IMR-90 (cell line): ENCODE data around the gene TEF. TPM values are rescaled to one million over a fixed set of nuclear protein-coding genes. Genes with fewer than 3 reads are reported as not detected.
A peak's percentile ranks its signal among the peaks of the same experiment; 100 is the strongest.

ENCODE experiments used
- ATAC-seq: fragments of 200-7000 bp; cut with Tn5 transposase; 2 replicates; pipeline ENCODE4 v1.9.1; 2020; ENCODE audit warnings: low read depth, mild to moderate bottlenecking, moderate library complexity
- BruUV-seq: library from RNA; stranded (reverse); fragments of 400-500 nt; replicated peaks from 2 replicates; lab custom pipeline; 2021; lab: Mats Ljungman, UMichigan
- CTCF ChIA-PET: fragments of 300-600 bp; formaldehyde crosslinking; extraction: SDS; loops from one replicate; lab custom pipeline; 2021; ENCODE audit warnings: antibody characterized with exemption; lab: Yijun Ruan, JAX
- POLR2A ChIA-PET: fragments of 300-600 bp; sonication (Branson Sonifier 250); formaldehyde crosslinking; loops from one replicate; lab custom pipeline; 2022; ENCODE audit warnings: antibody characterized with exemption; ENCODE audit not compliant: unreplicated experiment; lab: Charles Lee
- DNase-seq: peaks from one replicate; pipeline ENCODE4 v3.0.0; 2013
- H2AFZ ChIP-seq: replicated peaks from 2 replicates; pipeline ENCODE3; 2013; ENCODE audit warnings: low read length, mild to moderate bottlenecking; ENCODE audit not compliant: poor library complexity
- H2AK5ac ChIP-seq: 2 replicates; pipeline ENCODE4 v1.6.1; 2013; ENCODE audit warnings: low read depth, low read length, inconsistent platforms
- H2AK9ac ChIP-seq: replicated peaks from 2 replicates; pipeline ENCODE3; 2013; ENCODE audit warnings: mild to moderate bottlenecking, low read depth, low read length, moderate library complexity; ENCODE audit not compliant: poor library complexity
- H2BK120ac ChIP-seq: 2 replicates; pipeline ENCODE4 v1.6.1; 2013; ENCODE audit warnings: low read depth, low read length, inconsistent platforms
- H2BK15ac ChIP-seq: 3 replicates; pipeline ENCODE4 v1.6.1; 2013; ENCODE audit warnings: low read depth, low read length, inconsistent platforms
- H2BK20ac ChIP-seq: 2 replicates; pipeline ENCODE4 v1.6.1; 2013; ENCODE audit warnings: low read depth, mild to moderate bottlenecking, inconsistent platforms, low read length, moderate library complexity
- H2BK5ac ChIP-seq: 2 replicates; pipeline ENCODE4 v1.6.1; 2013; ENCODE audit warnings: mild to moderate bottlenecking, low read depth, low read length, inconsistent platforms; ENCODE audit not compliant: poor library complexity, severe bottlenecking
- H3K14ac ChIP-seq: replicated peaks from 2 replicates; pipeline ENCODE4 v1.6.1; 2013; ENCODE audit warnings: low read depth, low read length, inconsistent platforms
- H3K18ac ChIP-seq: 2 replicates; pipeline ENCODE4 v1.6.1; 2013; ENCODE audit warnings: low read depth, low read length, control low read depth
- H3K23ac ChIP-seq: 2 replicates; pipeline ENCODE4 v1.6.1; 2013; ENCODE audit warnings: low read depth, low read length, inconsistent platforms
- H3K27ac ChIP-seq: 2 replicates; pipeline ENCODE4 v1.5.1; 2013; ENCODE audit warnings: mild to moderate bottlenecking, control low read depth, low read length; ENCODE audit not compliant: insufficient read depth
- H3K27me3 ChIP-seq: 2 replicates; pipeline ENCODE4 v1.6.1; 2013; ENCODE audit warnings: low read length; ENCODE audit not compliant: control insufficient read depth, insufficient read depth
- H3K36me3 ChIP-seq: 2 replicates; pipeline ENCODE4 v1.6.1; 2013; ENCODE audit warnings: low read length, mixed read lengths; ENCODE audit not compliant: control insufficient read depth, insufficient read depth
- H3K4ac ChIP-seq: 2 replicates; pipeline ENCODE4 v1.6.1; 2013; ENCODE audit warnings: low read depth, low read length, inconsistent platforms
- H3K4me1 ChIP-seq: 2 replicates; pipeline ENCODE4 v1.6.1; 2013; ENCODE audit warnings: low read length, mixed read lengths; ENCODE audit not compliant: control insufficient read depth, insufficient read depth
- H3K4me2 ChIP-seq: 2 replicates; pipeline ENCODE4 v1.6.1; 2013; ENCODE audit warnings: low read depth, mild to moderate bottlenecking, control low read depth, low read length, moderate library complexity
- H3K4me3 ChIP-seq: 2 replicates; pipeline ENCODE4 v1.5.1; 2013; ENCODE audit warnings: low read depth, mild to moderate bottlenecking, control low read depth, low read length, moderate library complexity; ENCODE audit not compliant: insufficient read depth
- H3K56ac ChIP-seq: 2 replicates; pipeline ENCODE4 v1.6.1; 2013; ENCODE audit warnings: low read length, inconsistent platforms; ENCODE audit not compliant: insufficient read depth; ENCODE audit errors: extremely low read depth
- H3K79me1 ChIP-seq, 2 experiments: 2 replicates each; pipeline ENCODE4 v1.6.1; 2013; ENCODE audit warnings: low read length in 2 of 2, inconsistent platforms in 1 of 2, low read depth in 1 of 2
- H3K9ac ChIP-seq: 2 replicates; pipeline ENCODE4 v1.6.1; 2013; ENCODE audit warnings: low read depth, low read length, control low read depth
- H3K9me1 ChIP-seq: 2 replicates; pipeline ENCODE4 v1.6.1; 2013; ENCODE audit warnings: low read length, inconsistent platforms; ENCODE audit not compliant: insufficient read depth
- H3K9me3 ChIP-seq: 2 replicates; pipeline ENCODE4 v1.6.1; 2013; ENCODE audit warnings: low read length; ENCODE audit not compliant: control insufficient read depth, insufficient read depth
- H4K20me1 ChIP-seq: 2 replicates; pipeline ENCODE4 v1.6.1; 2013; ENCODE audit warnings: low read length, inconsistent platforms; ENCODE audit not compliant: insufficient read depth
- H4K5ac ChIP-seq: 2 replicates; pipeline ENCODE4 v1.6.1; 2013; ENCODE audit warnings: mild to moderate bottlenecking, low read depth, low read length, control low read depth
- H4K8ac ChIP-seq, 2 experiments: 2 replicates each; pipeline ENCODE4 v1.6.1; 2013; ENCODE audit warnings: low read depth in 2 of 2, low read length in 2 of 2, control low read depth in 1 of 2, inconsistent platforms in 1 of 2
- H4K91ac ChIP-seq: 2 replicates; pipeline ENCODE4 v1.6.1; 2013; ENCODE audit warnings: low read depth, low read length, inconsistent platforms; ENCODE audit not compliant: insufficient read depth
- MAFK ChIP-seq: IDR thresholded peaks from 2 replicates; pipeline ENCODE4 v1.6.1; 2012; ENCODE audit warnings: low read depth, low read length, improper control_type of control experiment
- WGBS, 2 experiments: methylation state at CpG; one replicate each; pipeline versions ENCODE4 v1.1.5 to v1.1.7; 2013; ENCODE audit warnings: missing lambda C conversion rate in 2 of 2; ENCODE audit not compliant: insufficient read length in 1 of 2; ENCODE audit errors: extremely low coverage in 2 of 2; 5-methylcytosine and 5-hydroxymethylcytosine counted together
- dilution Hi-C: fragments of 300-500 bp; cut with HindIII; formaldehyde crosslinking; loops from one replicate; pipeline ENCODE4 v1.14.3; 2018; ENCODE audit warnings: low sequenced_read_pairs; ENCODE audit not compliant: unreplicated experiment
- in situ Hi-C: fragments of 300-500 bp; cut with MboI; formaldehyde crosslinking; loops from 3 replicates; pipeline ENCODE4 v1.14.3; 2019; ENCODE audit warnings: low sequenced_read_pairs, inconsistent platforms, mixed read lengths
- intact Hi-C: fragments of 100-400 bp; cut with micrococcal nuclease; formaldehyde crosslinking; loops from 2 replicates; pipeline ENCODE4 v1.10.0; 2022
- polyA plus RNA-seq, 3 experiments: library from polyadenylated mRNA; depleted of rRNA; stranded (reverse); fragments of >200 nt; gene quantifications; 2 replicates each; pipeline ENCODE4 v1.2.3, GENCODE V29; 2012; ENCODE audit warnings: low replicate concordance in 1 of 3
- total RNA-seq: library from RNA; depleted of rRNA; stranded (reverse); fragments of >200 nt; gene quantifications from 2 replicates; pipeline ENCODE4 v1.2.3, GENCODE V29; 2012

Gene TEF
- total and polyA plus RNA-seq, 2 of the 4 experiments (the other 2 are of a cell fraction): 5.6 to 11.6 TPM

DNA sequence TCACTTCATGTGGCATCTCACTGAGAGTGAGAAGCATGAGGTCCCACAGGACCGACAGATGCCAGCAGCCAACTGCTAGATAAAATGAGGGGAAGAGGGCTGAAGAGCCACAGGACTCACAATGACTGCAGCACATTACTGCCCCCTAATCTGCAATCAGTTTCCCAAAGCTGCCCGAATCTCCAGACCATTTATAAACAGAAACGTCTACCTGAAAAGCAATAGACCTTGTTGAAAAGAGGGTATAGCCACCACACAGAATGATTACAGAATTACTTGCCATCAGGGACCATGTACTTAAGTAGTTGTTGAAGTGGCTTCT is 12.4 kb upstream of the TEF start:
- H3K4me3 ChIP-seq: no peak overlapping the region
- no peak overlapping the region for H4K8ac ChIP-seq
- no peak overlapping the region for H3K9ac ChIP-seq
- H3K4ac ChIP-seq: no peak overlapping the region
- no peak overlapping the region for H2BK20ac ChIP-seq
- H3K27ac ChIP-seq: no peak overlapping the region
- H2BK15ac ChIP-seq: no peak overlapping the region; the same call in 2 of the 3 replicates
- POLR2A ChIA-PET: no interaction called here
- in situ Hi-C loops: no loop called here
- intact Hi-C loops: no loop called here
- peak overlapping the region; percentile 59; the same call in 1 of the 2 replicates for H3K23ac ChIP-seq
- DNase-seq (no peak), ATAC-seq (no peak)
- CTCF ChIA-PET: no interaction called here
- no peak overlapping the region for H2AFZ ChIP-seq
- no peak overlapping the region for H3K14ac ChIP-seq
- H3K4me1 ChIP-seq: peaks cover 11% of the 10 kb centered on the region
- H3K9me3 ChIP-seq: no peaks in the 10 kb centered on the region
- no peak overlapping the region for H3K56ac ChIP-seq
- peaks cover 10% of the 10 kb centered on the region; the same call in 1 of the 2 replicates for H4K20me1 ChIP-seq
- H3K18ac ChIP-seq: no peak overlapping the region
- H2AK9ac ChIP-seq: peak overlapping the region; percentile 23
- dilution Hi-C loops: no loop called here
- no peak overlapping the region for H4K91ac ChIP-seq
- H3K79me1 ChIP-seq: peaks cover 0 to 7% of the 10 kb centered on the region in 2 experiments; a peak in 1 of 4 replicates
- H2BK120ac ChIP-seq: no peak overlapping the region
- no peak overlapping the region for H2AK5ac ChIP-seq
- H3K36me3 ChIP-seq: no peaks in the 10 kb centered on the region
- peaks cover 3% of the 10 kb centered on the region; the same call in 1 of the 2 replicates for H3K27me3 ChIP-seq
- BruUV-seq: no TSS peak
- no peak overlapping the region for H2BK5ac ChIP-seq
- WGBS, 2 experiments: no CpG with 5 or more reads among the region's 3 CpGs
- no peak overlapping the region for H3K4me2 ChIP-seq
- TF ChIP-seq MAFK: no peak
- H4K5ac ChIP-seq: no peak overlapping the region
- H3K9me1 ChIP-seq: peaks cover 4% of the 10 kb centered on the region
